GM19238 (cell line): Measurements from ENCODE around the gene NAV1.
"Not testable (repeated sequence)": the region's sequence is repeated elsewhere in the genome, so short reads cannot be mapped to it uniquely, and the experiment has no call there.

Experiments used
- DNase-seq: peaks from one replicate; pipeline ENCODE4 v3.0.0; 2011; ENCODE audit warnings: low spot score; ENCODE audit not compliant: insufficient read length

The NAV1 gene

GRCh38 chr1:201538612-201539551, at the start of gene NAV1:
Gene NAV1, plus strand, starts transcription at chr1:201539127. Its CDS starts 83,758 bp downstream, at chr1:201622885.
- no peak for DNase-seq

GRCh38 chr1:201489643-201490261, 49.2 kb upstream of the NAV1 start:
- DNase-seq: no peak

- DNase-seq: no peak
Observed at GRCh38 chr1:201490708-201491131, 48.2 kb upstream of the NAV1 start.

- DNase-seq: no peak
Observed at GRCh38 chr1:201491896-201492511, 46.9 kb upstream of the NAV1 start.

GRCh38 chr1:201493026-201493656, 45.8 kb upstream of the NAV1 start:
- DNase-seq: not testable (repeated sequence)

GRCh38 chr1:201493757-201494617, 44.9 kb upstream of the NAV1 start:
- no peak for DNase-seq

GRCh38 chr1:201495551-201496295, 43.2 kb upstream of the NAV1 start:
- DNase-seq: no peak

- DNase-seq: no peak
Observed at GRCh38 chr1:201496296-201496690, 42.6 kb upstream of the NAV1 start.

- DNase-seq: no peak
Observed at GRCh38 chr1:201497935-201498509, 40.9 kb upstream of the NAV1 start.

GRCh38 chr1:201498621-201499020, 40.3 kb upstream of the NAV1 start:
- DNase-seq: no peak

GRCh38 chr1:201499191-201499590, 39.7 kb upstream of the NAV1 start:
- no peak for DNase-seq

GRCh38 chr1:201499795-201500669, 38.9 kb upstream of the NAV1 start:
- no peak for DNase-seq

GRCh38 chr1:201500670-201501120, 38.2 kb upstream of the NAV1 start:
- no peak for DNase-seq

- no peak for DNase-seq
Observed at GRCh38 chr1:201501144-201501543, 37.8 kb upstream of the NAV1 start.

- DNase-seq: no peak
Observed at GRCh38 chr1:201501812-201502510, 37.0 kb upstream of the NAV1 start.

GRCh38 chr1:201502511-201502857, 36.4 kb upstream of the NAV1 start:
- no peak for DNase-seq

- no peak for DNase-seq
Observed at GRCh38 chr1:201503397-201504176, 35.3 kb upstream of the NAV1 start.
